SKM-1 (cell line): ENCODE data around the gene GBP6.
"Not testable (repeated sequence)": the region's sequence is repeated elsewhere in the genome, so short reads cannot be mapped to it uniquely, and the experiment has no call there.

Experiments used
- DNase-seq: peaks from one replicate; lab custom pipeline; 2025; ENCODE audit not compliant: unreplicated experiment; lab: John Stamatoyannopoulos, UW

GBP6 gene

GRCh38 chr1:89364954-89365550 lies 1.2 kb downstream of the GBP6 start:
- no peak for DNase-seq

- no peak for DNase-seq
Observed at GRCh38 chr1:89367221-89367620, 3.4 kb downstream of the GBP6 start.

DNA sequence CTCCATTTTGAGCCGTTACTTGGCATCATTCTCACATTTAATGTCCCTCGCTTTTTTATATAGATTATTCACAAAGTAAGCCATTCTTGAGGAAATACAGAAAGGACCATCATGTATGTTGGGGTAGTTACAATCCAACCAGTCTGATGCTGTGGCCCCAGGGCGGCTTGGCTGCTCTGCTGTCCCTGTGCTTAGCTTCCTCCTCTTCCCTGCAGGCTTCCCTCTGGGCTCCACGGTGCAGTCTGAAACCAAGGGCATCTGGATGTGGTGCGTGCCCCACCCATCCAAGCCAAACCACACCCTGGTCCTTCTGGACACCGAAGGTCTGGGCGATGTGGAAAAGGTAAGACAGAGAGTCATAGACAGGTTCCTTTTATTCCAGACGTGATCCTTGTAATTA lies 5.5 kb downstream of the GBP6 start:
- DNase-seq, result no peak

GRCh38 chr1:89373810-89374209 lies 10.0 kb downstream of the GBP6 start:
- not testable (repeated sequence) for DNase-seq

GRCh38 chr1:89378001-89378400 lies 14.1 kb downstream of the GBP6 start:
- no peak for DNase-seq

DNA sequence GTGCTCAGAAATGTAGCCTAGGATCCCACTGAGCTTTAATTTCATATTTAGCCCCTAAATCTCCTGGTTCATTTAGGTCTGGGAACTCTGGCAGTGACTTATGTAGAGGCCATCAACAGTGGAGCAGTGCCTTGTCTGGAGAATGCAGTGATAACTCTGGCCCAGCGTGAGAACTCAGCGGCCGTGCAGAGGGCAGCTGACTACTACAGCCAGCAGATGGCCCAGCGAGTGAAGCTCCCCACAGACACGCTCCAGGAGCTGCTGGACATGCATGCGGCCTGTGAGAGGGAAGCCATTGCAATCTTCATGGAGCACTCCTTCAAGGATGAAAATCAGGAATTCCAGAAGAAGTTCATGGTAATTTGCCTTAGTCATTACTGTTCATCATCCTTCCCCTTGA lies 17.8 kb downstream of the GBP6 start:
- no peak for DNase-seq

GRCh38 chr1:89382479-89382878 lies 18.6 kb downstream of the GBP6 start:
- no peak for DNase-seq

DNA sequence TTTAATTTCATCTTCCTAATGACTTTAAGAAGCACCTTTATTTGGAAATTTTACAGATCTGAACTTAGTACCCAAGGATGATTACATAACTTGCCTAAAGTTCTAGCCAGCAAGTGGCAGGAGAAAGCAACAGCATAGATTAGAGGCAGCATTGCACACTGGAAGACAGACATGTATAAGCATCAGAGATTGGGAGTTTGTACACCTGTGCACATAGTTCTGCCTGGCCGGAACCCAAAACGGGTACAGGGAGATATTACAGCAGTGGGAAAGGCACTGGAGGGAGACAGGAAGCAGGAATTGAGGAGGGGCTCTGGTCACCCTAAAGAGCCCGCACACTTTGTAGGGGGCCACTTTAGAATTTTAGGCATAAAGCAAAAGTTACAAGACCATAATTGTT lies 19.3 kb downstream of the GBP6 start:
- DNase-seq, result no peak

GRCh38 chr1:89390707-89391106 lies 26.8 kb downstream of the GBP6 start:
- no peak for DNase-seq

DNA sequence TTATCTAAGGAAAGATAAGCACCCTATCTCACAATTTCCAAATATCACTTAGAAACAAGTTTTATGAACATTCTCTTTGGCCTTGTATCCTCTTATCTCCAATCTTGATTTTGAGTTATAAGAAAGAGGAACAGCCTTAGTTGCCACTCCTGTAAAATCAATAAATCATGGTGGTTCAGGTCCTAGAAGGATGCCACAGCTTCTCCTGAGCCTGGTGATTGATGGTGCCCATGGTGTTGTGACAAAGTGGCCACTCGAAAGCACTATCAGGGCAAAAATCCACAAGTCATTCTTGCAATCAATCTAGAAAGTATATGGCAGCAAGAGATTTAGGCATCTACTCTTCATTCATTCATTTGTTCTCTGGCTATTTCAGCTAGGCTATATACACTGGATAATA lies 27.8 kb downstream of the GBP6 start:
- no peak for DNase-seq

- DNase-seq, result no peak
Observed at GRCh38 chr1:89394851-89395250, 31.0 kb downstream of the GBP6 start.

DNA sequence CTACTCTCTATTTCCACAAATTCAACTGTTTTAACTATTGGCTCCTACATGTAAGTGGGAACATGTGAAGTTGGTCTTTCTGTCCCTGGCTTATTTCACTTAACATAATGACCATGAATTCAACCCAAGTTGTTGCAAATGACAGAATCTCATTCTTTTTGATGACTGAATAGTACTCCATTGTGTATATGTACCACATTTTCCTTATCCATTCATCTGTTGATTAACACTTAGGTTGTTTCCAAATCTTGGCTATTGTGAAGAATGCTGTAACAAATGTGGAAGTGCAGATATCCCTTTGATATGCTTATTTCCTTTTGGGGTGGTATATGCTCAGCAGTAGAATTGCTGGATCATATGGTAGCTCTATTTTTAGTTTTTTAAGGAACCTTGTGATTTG lies 33.0 kb downstream of the GBP6 start:
- DNase-seq, result no peak

- DNase-seq, result no peak
Observed at GRCh38 chr1:89405275-89405929, 41.5 kb downstream of the GBP6 start.

DNA sequence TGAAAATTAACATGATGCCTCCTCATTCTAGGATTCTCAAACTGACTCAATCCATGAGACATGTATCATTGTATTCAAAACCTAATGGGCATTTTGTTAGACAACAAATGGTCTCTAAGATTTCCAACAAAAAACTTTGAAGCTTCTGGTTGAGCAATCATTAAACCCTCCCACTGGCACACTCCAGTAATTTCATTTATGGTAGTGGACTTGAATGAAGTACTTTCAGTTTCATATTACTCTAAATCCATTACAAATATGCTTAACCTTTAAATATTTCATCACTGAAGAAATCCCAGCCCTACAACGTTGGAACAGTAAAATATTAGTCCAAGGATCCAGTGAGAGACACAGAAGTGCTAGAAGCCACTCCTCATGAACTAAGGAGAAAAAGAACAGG lies 43.5 kb downstream of the GBP6 start:
- no peak for DNase-seq

GRCh38 chr1:89407768-89408167 lies 43.9 kb downstream of the GBP6 start:
- DNase-seq, result not testable (repeated sequence)

- DNase-seq, result no peak
Observed at GRCh38 chr1:89425056-89425455, 61.2 kb downstream of the GBP6 start.

- DNase-seq, result no peak
Observed at GRCh38 chr1:89429062-89429461, 65.2 kb downstream of the GBP6 start.

GRCh38 chr1:89429681-89430080 lies 65.8 kb downstream of the GBP6 start:
- not testable (repeated sequence) for DNase-seq

GRCh38 chr1:89433421-89433820 lies 69.6 kb downstream of the GBP6 start:
- no peak for DNase-seq

GRCh38 chr1:89434058-89434780 lies 70.4 kb downstream of the GBP6 start:
- not testable (repeated sequence) for DNase-seq
